CD14-positive monocyte (primary cell): ENCODE measurements around the gene STX4. TPM values are rescaled to one million over a fixed set of nuclear protein-coding genes. Genes with fewer than 3 reads are reported as not detected.

ENCODE experiments used
- DNase-seq, 3 donors: peaks; one replicate each; pipeline ENCODE4 v3.0.0-alpha.2; 2011 to 2022
- H2AFZ ChIP-seq: 2 replicates; pipeline ENCODE4 v1.6.0; 2012; ENCODE audit warnings: mild to moderate bottlenecking, low read depth, low read length, inconsistent platforms; ENCODE audit not compliant: insufficient read depth, poor library complexity, severe bottlenecking
- H3K27ac ChIP-seq, 2 donors: 1 replicate in 1 of 2; 2 replicates in 1 of 2; pipeline ENCODE4 v1.5.1; 2012 to 2013; ENCODE audit warnings: low read length in 2 of 2, control low read depth in 1 of 2, inconsistent platforms in 1 of 2, low read depth in 1 of 2, mild to moderate bottlenecking in 1 of 2
- H3K27me3 ChIP-seq, 2 donors: one replicate each; pipeline versions ENCODE4 v1.6.0 to v1.6.1; 2011 to 2013; ENCODE audit warnings: low read length in 2 of 2; ENCODE audit not compliant: control insufficient read depth in 2 of 2, insufficient read depth in 2 of 2
- H3K36me3 ChIP-seq, 2 donors: replicated peaks in 1 of 2; 1 replicate in 1 of 2; 2 replicates in 1 of 2; pipeline versions ENCODE4 v1.5.1 to v1.6.1; 2012 to 2013; ENCODE audit warnings: low read length in 2 of 2, control low read depth in 1 of 2, inconsistent platforms in 1 of 2, mild to moderate bottlenecking in 1 of 2; ENCODE audit not compliant: insufficient read depth in 2 of 2, control insufficient read depth in 1 of 2
- H3K4me1 ChIP-seq, 2 donors: 1 replicate in 1 of 2; 2 replicates in 1 of 2; pipeline versions ENCODE4 v1.5.1 to v1.6.1; 2012 to 2013; ENCODE audit warnings: low read length in 2 of 2, control low read depth in 1 of 2, inconsistent platforms in 1 of 2, mild to moderate bottlenecking in 1 of 2, moderate library complexity in 1 of 2; ENCODE audit not compliant: insufficient read depth in 2 of 2, control insufficient read depth in 1 of 2
- H3K4me2 ChIP-seq: replicated peaks from 2 replicates; pipeline ENCODE3; 2012; ENCODE audit warnings: low read length, moderate library complexity, mild to moderate bottlenecking; ENCODE audit not compliant: poor library complexity, severe bottlenecking; ENCODE audit errors: extremely low read depth
- H3K4me3 ChIP-seq, 3 experiments: fragments of 200-600 bp in 1 of 3; sonication (generic) in 1 of 3; replicated peaks in 1 of 3; 1 replicate in 2 of 3; 2 replicates in 1 of 3; pipeline ENCODE4 v1.5.1; 2011 to 2013; ENCODE audit warnings: low read length in 3 of 3, mild to moderate bottlenecking in 3 of 3, control low read depth in 2 of 3, low read depth in 2 of 3, inconsistent platforms in 1 of 3, moderate library complexity in 1 of 3
- H3K79me2 ChIP-seq: 2 replicates; pipeline ENCODE4 v1.6.0; 2012; ENCODE audit warnings: mild to moderate bottlenecking, control low read depth, inconsistent platforms, low read length, moderate library complexity; ENCODE audit not compliant: insufficient read depth
- H3K9ac ChIP-seq: 2 replicates; pipeline ENCODE4 v1.6.0; 2017; ENCODE audit warnings: low read length, mild to moderate bottlenecking; ENCODE audit not compliant: insufficient read depth, poor library complexity, severe bottlenecking
- H3K9me3 ChIP-seq, 2 donors: replicated peaks in 1 of 2; 1 replicate in 1 of 2; 2 replicates in 1 of 2; pipeline versions ENCODE4 v1.5.1 to v1.6.1; 2012 to 2013; ENCODE audit warnings: low read length in 2 of 2, control low read depth in 1 of 2; ENCODE audit not compliant: control insufficient read depth in 1 of 2, insufficient read depth in 1 of 2
- H4K20me1 ChIP-seq: 2 replicates; pipeline ENCODE4 v1.6.0; 2012; ENCODE audit warnings: mild to moderate bottlenecking, low read length, control low read depth, moderate library complexity; ENCODE audit not compliant: insufficient read depth
- H3K27ac Mint-ChIP-seq, 7 donors: one replicate each; pipeline ENCODE4 v1.8.0; 2020; ENCODE audit warnings: mild to moderate bottlenecking in 7 of 7, mixed read lengths in 7 of 7, moderate library complexity in 6 of 7, inconsistent platforms in 2 of 7
- H3K27me3 Mint-ChIP-seq, 3 donors: one replicate each; pipeline ENCODE4 v1.8.0; 2021 to 2022; ENCODE audit warnings: low read depth in 3 of 3, mild to moderate bottlenecking in 3 of 3, mixed read lengths in 3 of 3, moderate library complexity in 3 of 3, inconsistent platforms in 1 of 3
- H3K36me3 Mint-ChIP-seq, 2 donors: one replicate each; pipeline ENCODE4 v1.8.0; 2020; ENCODE audit warnings: mixed read lengths in 2 of 2, inconsistent platforms in 1 of 2, mild to moderate bottlenecking in 1 of 2
- H3K4me1 Mint-ChIP-seq: one replicate; pipeline ENCODE4 v1.8.0; 2020; ENCODE audit warnings: mild to moderate bottlenecking, mixed read lengths
- H3K4me3 Mint-ChIP-seq, 2 donors: one replicate each; pipeline ENCODE4 v1.8.0; 2020; ENCODE audit warnings: mild to moderate bottlenecking in 2 of 2, mixed read lengths in 2 of 2, moderate library complexity in 1 of 2
- H3K9me3 Mint-ChIP-seq, 7 donors: one replicate each; pipeline ENCODE4 v1.8.0; 2020 to 2022; ENCODE audit warnings: mixed read lengths in 7 of 7, mild to moderate bottlenecking in 6 of 7, moderate library complexity in 6 of 7, inconsistent platforms in 2 of 7
- CTCF ChIP-seq: fragments of 200-600 bp; IDR thresholded peaks from one replicate; pipeline ENCODE4 v1.8.0; 2022; ENCODE audit warnings: antibody characterized with exemption, mild to moderate bottlenecking
- WGBS: methylation state at CpG from one replicate; pipeline ENCODE4 v1.1.5; 2013; ENCODE audit warnings: missing lambda C conversion rate; ENCODE audit not compliant: insufficient coverage; 5-methylcytosine and 5-hydroxymethylcytosine counted together
- intact Hi-C, 2 donors: fragments of 100-400 bp; cut with micrococcal nuclease; formaldehyde crosslinking; loops; one replicate each; pipeline versions ENCODE4 v1.15.0 to v1.15.1; 2023
- polyA plus RNA-seq, 3 donors: library from polyadenylated mRNA; depleted of rRNA in 1 of 3; unstranded in 2 of 3; stranded (reverse) in 1 of 3; fragments of 300-500 nt in 2 of 3; fragments of >200 nt in 1 of 3; fragmentation: Illumina TruSeq in 2 of 3; gene quantifications; 1 replicate in 2 of 3; 2 replicates in 1 of 3; pipeline ENCODE4 v1.2.3, GENCODE V29; 2012 to 2021

Gene STX4
- polyA plus RNA-seq, 3 donors: 18.6 to 186 (median 21.8) TPM

DNA sequence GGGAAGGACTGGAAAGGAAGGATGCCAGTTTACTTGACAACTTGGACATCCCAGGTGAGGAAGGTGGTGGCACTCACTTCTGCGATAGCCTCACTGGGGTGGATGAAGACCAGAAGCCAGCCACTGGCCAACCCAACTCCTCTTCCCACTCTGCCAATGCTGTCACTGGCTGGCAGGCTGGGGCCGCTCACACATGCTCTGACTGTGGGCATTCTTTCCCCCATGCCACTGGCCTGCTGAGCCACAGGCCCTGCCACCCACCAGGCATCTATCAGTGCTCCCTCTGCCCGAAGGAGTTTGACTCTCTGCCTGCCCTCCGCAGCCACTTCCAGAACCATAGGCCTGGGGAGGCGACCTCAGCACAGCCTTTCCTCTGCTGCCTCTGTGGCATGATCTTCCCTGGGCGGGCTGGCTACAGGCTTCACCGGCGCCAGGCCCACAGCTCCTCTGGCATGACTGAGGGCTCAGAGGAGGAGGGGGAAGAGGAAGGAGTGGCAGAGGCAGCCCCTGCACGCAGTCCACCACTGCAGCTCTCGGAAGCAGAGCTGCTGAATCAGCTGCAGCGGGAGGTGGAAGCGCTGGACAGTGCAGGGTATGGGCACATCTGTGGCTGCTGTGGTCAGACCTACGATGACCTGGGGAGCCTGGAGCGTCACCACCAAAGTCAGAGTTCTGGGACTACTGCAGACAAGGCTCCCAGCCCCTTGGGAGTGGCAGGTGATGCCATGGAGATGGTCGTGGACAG is 45.4 kb downstream of the STX4 start:
- Histone ChIP-seq H3K4me3 (no peak overlapping the region), H3K27ac (peak overlapping the region; percentile 6 to 36), H2AFZ (no peak overlapping the region), H3K4me2 (no peak overlapping the region), H3K27me3 (no peaks in the 10 kb centered on the region), H3K9ac (no peak overlapping the region), H3K79me2 (peaks cover 81% of the 10 kb centered on the region), H3K4me1 (peaks cover 20 to 36% of the 10 kb centered on the region in 2 donors), H3K9me3 (no peaks in the 10 kb centered on the region), H4K20me1 (peaks cover 87% of the 10 kb centered on the region), H3K36me3 (peaks cover 57 to 76% of the 10 kb centered on the region in 2 donors)
- Mint-ChIP-seq H3K4me1 (peaks cover 40% of the 10 kb centered on the region), H3K27me3 (peaks cover 0 to 5% (median 1%) of the 10 kb centered on the region in 3 donors), H3K9me3 (no peaks in the 10 kb centered on the region), H3K27ac (peak overlapping the region in 6 of 7 donors; percentile 33 to 86 (median 72)), H3K36me3 (peaks cover 57 to 75% of the 10 kb centered on the region in 2 donors), H3K4me3 (no peak overlapping the region)
- no peak for DNase-seq
- intact Hi-C loops: no loop called here
- WGBS: 86% methylated on average over 14 of the region's 15 CpGs
- TF ChIP-seq CTCF: no peak

- WGBS: 58% methylated on average over 13 of the region's 13 CpGs
- peaks cover 40% of the 10 kb centered on the region for H3K4me1 Mint-ChIP-seq
- Histone ChIP-seq H3K36me3 (peaks cover 60 to 83% of the 10 kb centered on the region in 2 donors), H4K20me1 (peaks cover 93% of the 10 kb centered on the region), H3K79me2 (peaks cover 79% of the 10 kb centered on the region), H2AFZ (no peak overlapping the region), H3K4me3 (no peak overlapping the region), H3K4me2 (no peak overlapping the region), H3K27me3 (no peaks in the 10 kb centered on the region), H3K9ac (no peak overlapping the region), H3K9me3 (no peaks in the 10 kb centered on the region), H3K27ac (peak overlapping the region; percentile 6 to 36), H3K4me1 (peaks cover 20 to 35% of the 10 kb centered on the region in 2 donors)
- no peak for TF ChIP-seq CTCF
- no peaks in the 10 kb centered on the region for H3K9me3 Mint-ChIP-seq
- H3K27ac Mint-ChIP-seq: peak overlapping the region in 5 of 7 donors; percentile 22 to 86 (median 75)
- H3K36me3 Mint-ChIP-seq: peaks cover 62 to 82% of the 10 kb centered on the region in 2 donors
- intact Hi-C loops: no loop called here
- DNase-seq: no peak
- peaks cover 0 to 5% (median 1%) of the 10 kb centered on the region in 3 donors for H3K27me3 Mint-ChIP-seq
- no peak overlapping the region for H3K4me3 Mint-ChIP-seq
Measured at GRCh38 chr16:31079342-31079944, 46.1 kb downstream of the STX4 start.
